ENCODE data around the gene FOXO3. TPM values are rescaled to one million over a fixed set of nuclear protein-coding genes. Genes with fewer than 3 reads are reported as not detected.

The FOXO3 gene
- polyA plus RNA-seq, 1 donor (not counting 4 experiments of a cell fraction or from before 2014, with no cell fraction given) = 17.6 TPM

GRCh38 chr6:108672641-108673040, 111.9 kb downstream of the FOXO3 start:
- Histone ChIP-seq H3K36me3 (ENCODE audit: control insufficient read depth in 2 of 2, extremely low read depth in 1 of 2, insufficient read depth in 2 of 2, low read length in 2 of 2) (peaks cover 4 to 6% of the 10 kb centered on the region in 2 experiments), H3K79me2 (ENCODE audit: control insufficient read depth, insufficient read depth, low read length) (peaks cover 61% of the 10 kb centered on the region), H3K9me3 (ENCODE audit: control insufficient read depth, low read depth, low read length) (no peaks in the 10 kb centered on the region), H2AFZ (ENCODE audit: control insufficient read depth, low read length) (no peak overlapping the region), H3K9me1 (ENCODE audit: control insufficient read depth, extremely low read depth, insufficient read depth, low read length) (no peaks in the 10 kb centered on the region), H3K9ac (ENCODE audit: control insufficient read depth, extremely low read depth, insufficient read depth, low read length) (no peak overlapping the region), H3K4me3 (ENCODE audit: control insufficient read depth in 2 of 3, extremely low read depth in 1 of 3, insufficient read depth in 2 of 3, low read depth in 1 of 3, low read length in 3 of 3) (no peak overlapping the region), H3K27ac (ENCODE audit: control insufficient read depth, insufficient read depth, low read length) (no peak overlapping the region), H4K20me1 (ENCODE audit: control insufficient read depth, extremely low read depth, insufficient read depth, low read length) (no peaks in the 10 kb centered on the region), H3K4me1 (ENCODE audit: control insufficient read depth, extremely low read depth, insufficient read depth, low read length) (peaks cover 14% of the 10 kb centered on the region), H3K4me2 (ENCODE audit: control insufficient read depth, extremely low read depth, insufficient read depth, low read depth, low read length) (no peak overlapping the region), H3K27me3 (ENCODE audit: control insufficient read depth, extremely low read depth, insufficient read depth, low read length) (no peaks in the 10 kb centered on the region)
- dilution Hi-C loops (cut with MboI; ENCODE audit: extremely low pct_ligation_motif_present, low sequenced_read_pairs) = no loop called here
- FAIRE-seq (no peak), DNase-seq (ENCODE audit: low read depth, low spot score) (no peak)
- no peak for TF ChIP-seq CTCF (optimal IDR thresholded peaks at IDR 0.05 in 1 of 3, IDR thresholded peaks at IDR 0.05 in 1 of 3, conservative IDR thresholded peaks at IDR 0.05 in 1 of 3; ENCODE audit: extremely low read depth in 1 of 3, insufficient read depth in 2 of 3, low read length in 3 of 3)
- TF ChIP-seq EZH2 (IDR thresholded peaks at IDR 0.05; ENCODE audit: low read length) = no peak

GRCh38 chr6:108673153-108673552, 112.4 kb downstream of the FOXO3 start:
- peaks cover 3 to 6% of the 10 kb centered on the region in 2 experiments for H3K36me3 ChIP-seq (ENCODE audit: control insufficient read depth in 2 of 2, extremely low read depth in 1 of 2, insufficient read depth in 2 of 2, low read length in 2 of 2)
- dilution Hi-C loops (cut with MboI; ENCODE audit: extremely low pct_ligation_motif_present, low sequenced_read_pairs) = no loop called here
- H3K4me1 ChIP-seq (ENCODE audit: control insufficient read depth, extremely low read depth, insufficient read depth, low read length) = peaks cover 14% of the 10 kb centered on the region

More at GRCh38 chr6:108673153-108673552, 112.4 kb downstream of the FOXO3 start:
- DNase-seq (ENCODE audit: low read depth, low spot score) (no peak), FAIRE-seq (no peak)
- H4K20me1 ChIP-seq (ENCODE audit: control insufficient read depth, extremely low read depth, insufficient read depth, low read length) = no peaks in the 10 kb centered on the region
- no peaks in the 10 kb centered on the region for H3K27me3 ChIP-seq (ENCODE audit: control insufficient read depth, extremely low read depth, insufficient read depth, low read length)
- peak overlapping the region; percentile 15 for H3K4me2 ChIP-seq (ENCODE audit: control insufficient read depth, extremely low read depth, insufficient read depth, low read depth, low read length)
- H3K9ac ChIP-seq (ENCODE audit: control insufficient read depth, extremely low read depth, insufficient read depth, low read length) = no peak overlapping the region
- peaks cover 56% of the 10 kb centered on the region for H3K79me2 ChIP-seq (ENCODE audit: control insufficient read depth, insufficient read depth, low read length)
- no peak overlapping the region for H3K4me3 ChIP-seq (ENCODE audit: control insufficient read depth in 2 of 3, extremely low read depth in 1 of 3, insufficient read depth in 2 of 3, low read depth in 1 of 3, low read length in 3 of 3)
- no peaks in the 10 kb centered on the region for H3K9me3 ChIP-seq (ENCODE audit: control insufficient read depth, low read depth, low read length)
- no peaks in the 10 kb centered on the region for H3K9me1 ChIP-seq (ENCODE audit: control insufficient read depth, extremely low read depth, insufficient read depth, low read length)
- TF ChIP-seq CTCF (optimal IDR thresholded peaks at IDR 0.05 in 1 of 3, IDR thresholded peaks at IDR 0.05 in 1 of 3, conservative IDR thresholded peaks at IDR 0.05 in 1 of 3; ENCODE audit: extremely low read depth in 1 of 3, insufficient read depth in 2 of 3, low read length in 3 of 3) = no peak
- TF ChIP-seq EZH2 (IDR thresholded peaks at IDR 0.05; ENCODE audit: low read length) = no peak
- peak overlapping the region; percentile 34 for H3K27ac ChIP-seq (ENCODE audit: control insufficient read depth, insufficient read depth, low read length)
- H2AFZ ChIP-seq (ENCODE audit: control insufficient read depth, low read length) = no peak overlapping the region
